Measurements from ENCODE around the gene HIBADH.

HIBADH gene

GRCh38 chr7:27547401-27547800 lies 115.3 kb downstream of the HIBADH start:
- TF ChIP-seq GATA2 (IDR thresholded peaks at IDR 0.05; ENCODE audit: low read depth, low read length) (no peak), GATA3 (IDR thresholded peaks at IDR 0.05; ENCODE audit: low read depth, low read length) (no peak)

DNA sequence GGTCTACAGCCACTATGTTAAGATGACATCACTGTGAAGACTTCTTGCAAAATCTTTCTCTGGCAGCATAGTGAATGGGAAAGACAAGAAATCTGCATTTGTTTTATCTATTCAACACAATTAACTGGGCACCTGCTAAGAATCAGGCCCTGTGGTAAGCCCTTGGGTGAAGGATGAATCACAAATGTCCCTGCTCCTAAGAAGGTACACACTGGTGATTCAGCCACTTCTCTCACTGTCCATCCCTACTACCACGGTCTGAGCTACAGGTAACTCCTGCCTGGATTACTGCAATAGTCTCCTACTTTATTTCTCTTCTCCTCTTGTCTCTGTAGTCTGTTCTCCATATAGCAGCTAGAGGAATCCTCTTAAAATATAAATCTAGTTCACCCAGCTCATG lies 116.1 kb downstream of the HIBADH start:
- TF ChIP-seq GATA2 (IDR thresholded peaks at IDR 0.05; ENCODE audit: low read depth, low read length): no peak
- TF ChIP-seq GATA3 (IDR thresholded peaks at IDR 0.05; ENCODE audit: low read depth, low read length): no peak

GRCh38 chr7:27535795-27536194 lies 126.9 kb downstream of the HIBADH start:
- TF ChIP-seq GATA3 (IDR thresholded peaks at IDR 0.05; ENCODE audit: low read depth, low read length): no peak
- no peak for TF ChIP-seq GATA2 (IDR thresholded peaks at IDR 0.05; ENCODE audit: low read depth, low read length)

GRCh38 chr7:27533652-27534081 lies 129.0 kb downstream of the HIBADH start:
- no peak for TF ChIP-seq GATA3 (IDR thresholded peaks at IDR 0.05; ENCODE audit: low read depth, low read length)
- TF ChIP-seq GATA2 (IDR thresholded peaks at IDR 0.05; ENCODE audit: low read depth, low read length): no peak

GRCh38 chr7:27532314-27532713 lies 130.4 kb downstream of the HIBADH start:
- TF ChIP-seq GATA3 (IDR thresholded peaks at IDR 0.05; ENCODE audit: low read depth, low read length) (no peak), GATA2 (IDR thresholded peaks at IDR 0.05; ENCODE audit: low read depth, low read length) (no peak)

DNA sequence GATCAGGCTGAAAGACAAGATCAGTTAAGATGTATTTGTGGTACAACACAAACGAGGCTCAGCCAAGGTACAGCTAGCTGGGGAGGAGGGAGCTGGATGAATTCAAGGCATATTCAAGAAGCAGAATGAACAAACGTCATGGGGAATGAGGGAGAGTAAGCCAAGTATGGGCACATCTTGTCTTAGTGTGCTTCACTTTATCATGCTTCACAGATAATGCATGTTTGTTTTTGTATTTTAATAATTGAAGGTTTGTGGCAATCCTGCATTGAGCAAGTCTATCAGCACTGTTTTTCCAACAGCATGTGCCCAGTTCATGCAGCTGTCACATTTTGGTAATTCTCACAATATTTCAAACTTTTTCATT lies 135.4 kb downstream of the HIBADH start:
- TF ChIP-seq GATA3 (IDR thresholded peaks at IDR 0.05; ENCODE audit: low read depth, low read length) (no peak), GATA2 (IDR thresholded peaks at IDR 0.05; ENCODE audit: low read depth, low read length) (no peak)

- TF ChIP-seq GATA3 (IDR thresholded peaks at IDR 0.05; ENCODE audit: low read depth, low read length) (no peak), GATA2 (IDR thresholded peaks at IDR 0.05; ENCODE audit: low read depth, low read length) (no peak)
Observed at GRCh38 chr7:27526611-27527347, 135.9 kb downstream of the HIBADH start.

- no peak for TF ChIP-seq GATA3 (IDR thresholded peaks at IDR 0.05; ENCODE audit: low read depth, low read length)
- no peak for TF ChIP-seq GATA2 (IDR thresholded peaks at IDR 0.05; ENCODE audit: low read depth, low read length)
Observed at GRCh38 chr7:27526131-27526530, 136.6 kb downstream of the HIBADH start.

- TF ChIP-seq GATA3 (IDR thresholded peaks at IDR 0.05; ENCODE audit: low read depth, low read length): no peak
- no peak for TF ChIP-seq GATA2 (IDR thresholded peaks at IDR 0.05; ENCODE audit: low read depth, low read length)
Observed at GRCh38 chr7:27523321-27523720, 139.4 kb downstream of the HIBADH start.

- TF ChIP-seq GATA3 (IDR thresholded peaks at IDR 0.05; ENCODE audit: low read depth, low read length) (no peak), GATA2 (IDR thresholded peaks at IDR 0.05; ENCODE audit: low read depth, low read length) (no peak)
Observed at GRCh38 chr7:27522566-27522965, 140.1 kb downstream of the HIBADH start.

- TF ChIP-seq GATA3 (IDR thresholded peaks at IDR 0.05; ENCODE audit: low read depth, low read length) (no peak), GATA2 (IDR thresholded peaks at IDR 0.05; ENCODE audit: low read depth, low read length) (no peak)
Observed at GRCh38 chr7:27520815-27521790, 141.6 kb downstream of the HIBADH start.

DNA sequence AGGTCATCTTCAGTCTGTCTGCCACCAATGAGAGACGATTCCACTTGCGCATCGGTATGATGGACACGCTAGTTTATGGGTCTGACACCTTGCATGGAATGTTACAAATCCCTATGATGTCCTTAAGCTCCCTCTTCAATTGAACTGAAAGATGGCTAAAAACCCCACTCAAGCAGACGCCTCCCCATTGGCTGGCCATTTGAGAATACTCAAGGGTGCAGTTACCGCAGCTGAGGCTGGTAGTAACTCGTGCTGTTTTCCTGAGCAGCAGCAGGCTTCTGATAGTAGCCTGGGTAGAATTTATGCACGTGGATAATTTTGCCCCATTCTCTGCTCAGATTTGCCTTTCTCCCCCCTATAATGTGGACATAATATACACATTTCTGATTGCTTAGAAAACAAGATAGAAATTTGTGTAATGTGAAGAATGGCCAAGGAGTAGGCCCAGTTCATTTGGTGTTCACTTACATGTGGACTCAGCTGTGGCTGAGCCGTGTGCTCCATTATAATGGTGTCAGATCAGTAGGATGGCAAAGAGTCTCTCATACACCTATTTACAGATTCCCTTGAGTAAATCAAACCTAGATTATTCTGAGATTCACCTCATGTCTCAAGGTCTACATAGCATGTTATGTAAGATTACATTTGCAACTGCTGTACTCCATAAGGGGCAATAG lies 142.8 kb downstream of the HIBADH start:
- no peak for TF ChIP-seq GATA3 (IDR thresholded peaks at IDR 0.05; ENCODE audit: low read depth, low read length)
- no peak for TF ChIP-seq GATA2 (IDR thresholded peaks at IDR 0.05; ENCODE audit: low read depth, low read length)

- TF ChIP-seq GATA3 (IDR thresholded peaks at IDR 0.05; ENCODE audit: low read depth, low read length): no peak
- TF ChIP-seq GATA2 (IDR thresholded peaks at IDR 0.05; ENCODE audit: low read depth, low read length): no peak
Observed at GRCh38 chr7:27518561-27519350, 143.9 kb downstream of the HIBADH start.
